Nephron (organoid): ENCODE data around the gene ADTRP.

ENCODE experiments used
- H3K27ac Mint-ChIP-seq, 3 experiments: 2 replicates each; pipeline ENCODE4 v1.8.0; 2020; ENCODE audit warnings: mixed read lengths in 3 of 3, mild to moderate bottlenecking in 2 of 3, moderate library complexity in 1 of 3
- H3K27me3 Mint-ChIP-seq: 2 replicates; pipeline ENCODE4 v1.8.0; 2021; ENCODE audit warnings: low read depth, mild to moderate bottlenecking, moderate library complexity, mixed read lengths
- H3K36me3 Mint-ChIP-seq: 2 replicates; pipeline ENCODE4 v1.8.0; 2020; ENCODE audit warnings: low read depth, mixed read lengths
- H3K4me1 Mint-ChIP-seq: 2 replicates; pipeline ENCODE4 v1.8.0; 2020; ENCODE audit warnings: mixed read lengths
- H3K4me3 Mint-ChIP-seq, 3 experiments: 2 replicates each; pipeline ENCODE4 v1.8.0; 2020; ENCODE audit warnings: mild to moderate bottlenecking in 3 of 3, mixed read lengths in 3 of 3, moderate library complexity in 2 of 3
- H3K9me3 Mint-ChIP-seq: 2 replicates; pipeline ENCODE4 v1.8.0; 2020; ENCODE audit warnings: mixed read lengths
- TF ChIP-seq, protein P1 (sequence below), 3 experiments: fragments of 200-600 bp; sonication (generic); IDR thresholded peaks; one replicate each; pipeline ENCODE4 v1.5.0; 2021; ENCODE audit warnings: antibody characterized with exemption in 3 of 3; ENCODE audit not compliant: unreplicated experiment in 3 of 3

ADTRP gene

GRCh38 chr6:11793277-11793676 is 14.7 kb upstream of the ADTRP start:
- no peaks in the 10 kb centered on the region for H3K27me3 Mint-ChIP-seq

GRCh38 chr6:11791354-11792107 is 12.9 kb upstream of the ADTRP start:
- Mint-ChIP-seq H3K9me3 (peaks cover 13% of the 10 kb centered on the region), H3K36me3 (no peaks in the 10 kb centered on the region), H3K27ac (no peak overlapping the region), H3K4me1 (peaks cover 6% of the 10 kb centered on the region), H3K4me3 (no peak overlapping the region), H3K27me3 (no peaks in the 10 kb centered on the region)
- TF ChIP-seq, protein P1, sequence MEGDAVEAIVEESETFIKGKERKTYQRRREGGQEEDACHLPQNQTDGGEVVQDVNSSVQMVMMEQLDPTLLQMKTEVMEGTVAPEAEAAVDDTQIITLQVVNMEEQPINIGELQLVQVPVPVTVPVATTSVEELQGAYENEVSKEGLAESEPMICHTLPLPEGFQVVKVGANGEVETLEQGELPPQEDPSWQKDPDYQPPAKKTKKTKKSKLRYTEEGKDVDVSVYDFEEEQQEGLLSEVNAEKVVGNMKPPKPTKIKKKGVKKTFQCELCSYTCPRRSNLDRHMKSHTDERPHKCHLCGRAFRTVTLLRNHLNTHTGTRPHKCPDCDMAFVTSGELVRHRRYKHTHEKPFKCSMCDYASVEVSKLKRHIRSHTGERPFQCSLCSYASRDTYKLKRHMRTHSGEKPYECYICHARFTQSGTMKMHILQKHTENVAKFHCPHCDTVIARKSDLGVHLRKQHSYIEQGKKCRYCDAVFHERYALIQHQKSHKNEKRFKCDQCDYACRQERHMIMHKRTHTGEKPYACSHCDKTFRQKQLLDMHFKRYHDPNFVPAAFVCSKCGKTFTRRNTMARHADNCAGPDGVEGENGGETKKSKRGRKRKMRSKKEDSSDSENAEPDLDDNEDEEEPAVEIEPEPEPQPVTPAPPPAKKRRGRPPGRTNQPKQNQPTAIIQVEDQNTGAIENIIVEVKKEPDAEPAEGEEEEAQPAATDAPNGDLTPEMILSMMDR (IDR thresholded peaks at IDR 0.05; ENCODE audit: unreplicated experiment in 3 of 3), result no peak

More at GRCh38 chr6:11793277-11793676, 14.7 kb upstream of the ADTRP start:
- no peak overlapping the region for H3K4me3 Mint-ChIP-seq
- H3K9me3 Mint-ChIP-seq, result peaks cover 13% of the 10 kb centered on the region
- H3K36me3 Mint-ChIP-seq, result no peaks in the 10 kb centered on the region
- TF ChIP-seq, protein P1 (IDR thresholded peaks at IDR 0.05; ENCODE audit: unreplicated experiment in 3 of 3), result no peak
- H3K4me1 Mint-ChIP-seq, result peaks cover 6% of the 10 kb centered on the region
- no peak overlapping the region for H3K27ac Mint-ChIP-seq

- peaks cover 7% of the 10 kb centered on the region for H3K9me3 Mint-ChIP-seq
- no peak overlapping the region for H3K4me3 Mint-ChIP-seq
Measured at GRCh38 chr6:11789744-11790143, 11.1 kb upstream of the ADTRP start.

DNA sequence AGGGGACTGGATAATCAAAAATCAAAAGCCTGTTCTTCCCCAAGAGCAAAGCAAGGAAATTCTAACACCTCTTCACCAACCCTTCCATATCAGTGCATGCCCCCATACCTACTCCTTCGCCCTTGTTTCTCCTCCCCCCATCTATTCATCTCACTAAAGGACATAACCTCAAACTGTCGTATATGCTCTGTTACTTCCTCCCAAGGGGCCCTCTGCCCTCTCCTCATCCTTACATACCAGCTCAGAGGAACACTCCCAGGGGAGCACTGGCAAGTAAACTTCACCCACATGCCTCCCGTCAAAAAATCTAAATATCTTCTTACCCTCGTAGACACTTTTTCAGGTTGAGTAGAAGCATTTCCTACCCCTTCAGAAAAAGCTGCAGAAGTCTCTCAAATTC is 9.4 kb upstream of the ADTRP start:
- peaks cover 4% of the 10 kb centered on the region for H3K9me3 Mint-ChIP-seq
- no peaks in the 10 kb centered on the region for H3K36me3 Mint-ChIP-seq
- no peaks in the 10 kb centered on the region for H3K27me3 Mint-ChIP-seq
- H3K27ac Mint-ChIP-seq, result no peak overlapping the region
- H3K4me1 Mint-ChIP-seq, result no peaks in the 10 kb centered on the region
- TF ChIP-seq, protein P1 (IDR thresholded peaks at IDR 0.05; ENCODE audit: unreplicated experiment in 3 of 3), result no peak
- H3K4me3 Mint-ChIP-seq, result no peak overlapping the region

More at GRCh38 chr6:11789744-11790143, 11.1 kb upstream of the ADTRP start:
- TF ChIP-seq, protein P1 (IDR thresholded peaks at IDR 0.05; ENCODE audit: unreplicated experiment in 3 of 3), result no peak
- Mint-ChIP-seq H3K4me1 (no peaks in the 10 kb centered on the region), H3K36me3 (no peaks in the 10 kb centered on the region), H3K27me3 (no peaks in the 10 kb centered on the region), H3K27ac (no peak overlapping the region)

DNA sequence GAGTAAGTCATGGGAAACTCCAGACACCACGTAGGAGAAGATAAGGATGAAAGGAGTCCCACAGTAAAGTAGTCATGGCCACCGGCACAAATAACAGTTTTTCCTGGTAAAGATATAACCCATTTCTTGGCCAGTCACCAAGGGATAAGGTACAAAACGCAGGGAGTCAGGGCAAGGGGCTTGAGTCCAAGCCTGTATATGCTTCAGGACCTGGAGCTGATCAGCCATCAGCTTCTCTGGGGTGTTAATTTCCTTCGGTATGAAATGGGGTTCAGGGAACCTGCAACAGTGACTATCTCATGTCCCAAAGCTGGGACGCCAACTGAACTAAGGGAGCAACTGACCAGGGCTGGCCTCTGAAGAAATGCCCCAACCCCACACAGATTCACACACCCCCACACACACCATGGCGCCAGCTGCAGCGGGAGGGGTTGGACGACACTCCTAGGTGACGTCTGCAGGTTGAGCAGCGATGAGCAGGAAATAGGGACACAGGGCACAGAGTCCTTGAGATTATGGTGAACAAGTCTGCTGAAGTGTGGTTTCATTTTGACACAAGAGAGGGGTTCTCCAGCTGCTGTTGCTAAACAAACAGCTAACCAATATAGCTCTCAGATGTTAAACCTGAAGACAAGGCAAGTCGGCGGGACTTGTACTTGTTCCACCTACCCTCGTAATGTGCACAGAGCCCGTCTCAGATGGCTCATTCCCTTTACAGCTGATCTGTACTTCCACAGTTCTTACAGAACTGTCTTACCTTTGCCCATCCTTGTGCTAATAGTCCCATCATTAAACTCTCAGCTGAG is 7.4 kb upstream of the ADTRP start:
- Mint-ChIP-seq H3K4me3 (no peak overlapping the region), H3K9me3 (no peaks in the 10 kb centered on the region), H3K36me3 (no peaks in the 10 kb centered on the region), H3K27me3 (no peaks in the 10 kb centered on the region), H3K4me1 (no peaks in the 10 kb centered on the region), H3K27ac (no peak overlapping the region)
- TF ChIP-seq, protein P1 (IDR thresholded peaks at IDR 0.05; ENCODE audit: unreplicated experiment in 3 of 3), result no peak
